NCI-H2196 (cell line): ENCODE data around the gene AP2A2.
"Not testable (repeated sequence)": the region's sequence is repeated elsewhere in the genome, so short reads cannot be mapped to it uniquely, and the experiment has no call there.

Source experiments
- DNase-seq: peaks from one replicate; lab custom pipeline; 2025; ENCODE audit not compliant: unreplicated experiment; lab: John Stamatoyannopoulos, UW

The AP2A2 gene

GRCh38 chr11:972523-973211 lies 47.0 kb downstream of the AP2A2 start:
- no peak for DNase-seq

GRCh38 chr11:973237-973636 lies 47.6 kb downstream of the AP2A2 start:
- no peak for DNase-seq

- not testable (repeated sequence) for DNase-seq
Measured at GRCh38 chr11:975376-975775, 49.7 kb downstream of the AP2A2 start.

DNA sequence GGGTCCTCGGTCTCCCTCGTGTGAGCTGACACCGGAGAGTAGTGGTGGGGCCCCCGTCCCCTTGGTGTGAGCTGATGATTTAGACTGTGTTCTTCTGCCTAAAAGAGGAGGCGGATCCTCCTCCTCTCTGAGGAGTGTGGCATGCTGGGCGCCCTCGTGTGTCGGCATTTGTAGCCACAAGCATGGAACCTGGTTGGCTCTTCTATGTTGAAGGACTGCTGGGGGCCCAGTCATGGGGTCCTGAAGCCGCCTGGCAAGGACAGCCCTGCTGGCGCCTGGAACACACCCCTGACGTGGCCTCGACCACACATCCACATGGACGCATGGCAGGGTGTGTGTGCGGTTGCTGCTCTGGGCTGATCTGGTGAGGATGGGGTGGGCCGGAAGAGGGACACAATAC lies 50.2 kb downstream of the AP2A2 start:
- no peak for DNase-seq

GRCh38 chr11:976431-977160 lies 50.9 kb downstream of the AP2A2 start:
- DNase-seq: peak; percentile 7

DNA sequence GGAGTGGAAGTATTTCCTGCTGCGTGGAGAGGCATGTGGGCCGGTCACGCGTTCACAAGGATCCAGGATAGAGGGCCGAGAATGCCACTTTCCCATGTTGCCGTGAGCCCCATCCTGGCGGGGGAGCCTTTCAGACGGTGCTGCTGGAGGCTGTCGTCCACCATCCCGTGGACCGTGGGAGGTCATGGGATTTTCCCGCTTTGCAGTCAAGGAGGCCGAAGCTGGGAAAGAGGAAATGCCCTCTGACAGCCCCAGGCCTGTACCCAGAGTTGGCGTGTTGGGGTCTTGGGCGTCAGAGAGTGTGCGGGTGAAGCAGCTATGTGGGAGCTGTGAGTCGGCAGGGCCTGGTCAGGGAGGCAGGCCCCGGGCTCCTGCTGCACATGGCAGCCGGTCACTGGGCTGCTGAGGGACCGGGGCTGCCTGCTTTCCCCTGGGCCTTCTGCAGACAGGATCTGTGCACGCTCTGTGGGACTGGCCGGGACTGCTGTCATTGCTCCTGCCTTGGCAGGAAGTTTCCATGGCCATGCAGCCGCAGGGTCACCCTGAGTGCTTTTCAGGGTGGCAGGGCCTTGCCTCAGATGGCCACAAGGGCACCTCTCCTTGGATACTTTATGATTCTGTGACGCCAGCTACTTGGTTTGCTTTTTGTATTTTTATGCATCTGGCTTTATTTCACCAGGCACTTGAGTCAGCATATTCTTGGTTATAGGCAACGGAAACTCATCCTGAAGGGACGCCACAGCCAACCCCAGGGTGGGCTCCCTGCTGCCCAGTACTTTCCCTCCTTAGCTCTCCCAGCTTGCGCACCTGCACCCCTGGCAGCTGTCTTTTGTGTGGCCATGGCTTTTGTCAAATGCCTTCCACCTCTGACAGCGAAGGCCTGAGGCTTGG lies 52.4 kb downstream of the AP2A2 start:
- no peak for DNase-seq

DNA sequence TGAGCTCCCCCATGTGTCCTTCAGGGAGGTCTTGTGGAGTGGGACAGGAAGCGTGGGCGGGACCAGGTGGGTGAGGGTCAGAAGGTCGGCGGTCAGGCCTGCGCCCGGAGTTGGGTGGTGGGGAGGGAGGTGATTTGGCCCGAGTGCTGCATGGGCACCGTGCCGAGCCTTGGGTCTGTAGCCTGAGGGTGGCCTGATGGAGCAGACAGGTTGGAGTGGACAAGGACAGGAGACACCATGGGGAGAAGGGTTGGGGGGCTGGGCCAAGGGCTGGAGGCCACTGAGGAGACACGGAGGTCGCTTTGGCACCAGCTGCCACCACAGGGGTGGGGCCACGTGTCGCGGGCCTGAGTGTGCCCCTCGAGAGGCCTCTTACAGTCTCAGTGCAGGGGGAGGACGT lies 53.1 kb downstream of the AP2A2 start:
- DNase-seq: no peak

DNA sequence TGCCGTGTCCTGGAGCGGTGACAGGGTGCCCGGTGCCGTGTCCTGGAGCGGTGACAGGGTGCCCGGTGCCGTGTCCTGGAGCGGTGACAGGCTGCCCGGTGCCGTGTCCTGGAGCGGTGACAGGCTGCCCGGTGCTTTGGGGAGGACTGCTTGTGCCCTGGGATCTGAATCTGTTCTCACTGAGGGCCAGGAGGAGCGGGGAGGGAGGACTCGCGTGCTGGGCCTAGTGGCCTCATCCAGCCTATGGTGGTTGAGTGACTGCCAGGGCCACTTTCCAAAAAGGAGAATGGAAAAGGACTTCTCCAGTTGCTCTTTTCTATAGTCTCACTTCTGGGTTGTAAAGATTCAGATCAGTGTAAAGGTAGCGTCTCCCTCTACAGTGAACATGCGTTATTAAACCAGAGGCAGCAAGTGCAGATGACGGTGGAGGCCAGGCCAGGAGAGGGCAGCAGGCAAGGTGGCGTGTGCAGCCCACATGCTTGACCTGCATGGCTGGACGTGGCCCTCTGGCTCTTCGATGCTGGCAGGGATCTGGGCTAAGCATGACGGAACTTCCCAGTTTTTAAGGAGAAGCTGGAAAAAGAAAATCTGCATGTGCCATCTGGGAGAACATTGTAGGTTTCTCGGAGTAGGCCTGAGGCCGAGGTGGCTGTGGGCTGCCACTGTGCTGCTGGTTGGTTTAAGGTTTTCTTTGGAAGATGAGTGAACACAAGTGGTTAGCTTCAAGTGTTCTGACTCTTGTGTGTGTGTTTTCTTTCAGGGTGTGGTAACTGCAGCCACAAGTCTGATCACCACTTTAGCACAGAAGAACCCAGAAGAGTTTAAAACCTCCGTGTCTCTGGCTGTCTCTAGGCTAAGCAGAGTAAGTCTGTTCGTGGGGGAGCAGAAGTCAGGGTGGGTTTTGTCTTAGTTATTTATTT lies 55.0 kb downstream of the AP2A2 start:
- DNase-seq: no peak

- no peak for DNase-seq
Measured at GRCh38 chr11:981764-982163, 56.1 kb downstream of the AP2A2 start.

- no peak for DNase-seq
Measured at GRCh38 chr11:984546-984945, 58.9 kb downstream of the AP2A2 start.

- no peak for DNase-seq
Measured at GRCh38 chr11:985406-985805, 59.7 kb downstream of the AP2A2 start.

- DNase-seq: no peak
Measured at GRCh38 chr11:985848-986247, 60.2 kb downstream of the AP2A2 start.

GRCh38 chr11:986270-986951 lies 60.7 kb downstream of the AP2A2 start:
- no peak for DNase-seq

DNA sequence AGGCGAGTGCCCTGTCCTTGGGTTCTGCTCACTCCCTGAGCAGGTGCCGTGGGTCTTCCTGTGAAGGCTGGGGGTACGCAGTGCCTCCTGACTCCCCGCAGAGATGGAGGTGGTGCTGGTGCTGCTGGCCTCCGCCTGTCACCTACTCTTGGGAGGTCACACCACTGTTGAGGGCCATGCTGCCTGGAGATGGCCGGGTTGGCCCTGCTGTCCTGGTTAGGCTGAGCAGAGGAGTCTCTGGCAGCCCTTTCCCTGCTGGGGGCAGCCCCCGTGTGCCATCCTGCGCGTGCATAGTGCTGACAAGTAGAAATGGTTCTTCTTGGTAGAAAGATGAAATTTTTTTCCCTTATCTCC lies 61.3 kb downstream of the AP2A2 start:
- no peak for DNase-seq

DNA sequence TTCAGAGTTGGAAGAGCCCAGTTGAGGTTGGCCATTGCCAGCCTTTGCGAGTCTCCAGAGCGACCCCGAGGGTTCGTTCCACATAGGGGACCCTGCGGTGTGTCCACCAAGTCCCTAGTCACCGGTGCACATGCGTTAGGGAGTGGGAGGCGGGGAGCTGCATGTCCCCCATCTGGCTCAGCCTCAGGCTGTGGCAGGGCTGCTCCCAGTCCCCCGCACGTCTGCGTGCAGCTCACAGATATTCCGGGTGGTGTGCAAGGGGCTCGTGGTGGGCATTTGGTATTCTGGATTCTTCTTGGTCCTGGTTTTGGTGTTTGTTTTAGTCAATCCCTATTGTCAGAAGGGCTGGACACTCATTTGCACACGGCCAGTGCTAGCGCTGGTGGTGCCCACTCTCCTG lies 62.0 kb downstream of the AP2A2 start:
- DNase-seq: no peak

DNA sequence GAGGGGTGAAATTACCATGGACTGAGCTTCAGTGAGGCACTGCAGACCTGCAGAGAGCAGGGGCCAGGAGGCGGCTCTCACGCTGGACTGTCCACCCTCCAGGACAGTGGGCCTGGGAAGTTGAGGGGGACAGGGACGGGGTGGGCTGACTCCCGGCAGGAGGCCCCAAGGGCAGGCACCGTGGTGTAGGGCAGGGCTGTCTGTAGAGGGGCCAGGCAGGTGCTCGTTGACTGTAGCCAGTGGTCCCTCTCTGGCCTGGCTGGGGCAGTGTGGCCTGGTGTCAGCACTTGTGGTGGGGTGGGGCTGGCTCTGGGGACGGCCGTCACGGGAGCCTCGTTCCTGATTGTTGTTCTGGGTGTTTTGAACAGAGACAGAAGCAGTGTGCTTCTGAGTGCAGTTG lies 64.4 kb downstream of the AP2A2 start:
- DNase-seq: no peak

DNA sequence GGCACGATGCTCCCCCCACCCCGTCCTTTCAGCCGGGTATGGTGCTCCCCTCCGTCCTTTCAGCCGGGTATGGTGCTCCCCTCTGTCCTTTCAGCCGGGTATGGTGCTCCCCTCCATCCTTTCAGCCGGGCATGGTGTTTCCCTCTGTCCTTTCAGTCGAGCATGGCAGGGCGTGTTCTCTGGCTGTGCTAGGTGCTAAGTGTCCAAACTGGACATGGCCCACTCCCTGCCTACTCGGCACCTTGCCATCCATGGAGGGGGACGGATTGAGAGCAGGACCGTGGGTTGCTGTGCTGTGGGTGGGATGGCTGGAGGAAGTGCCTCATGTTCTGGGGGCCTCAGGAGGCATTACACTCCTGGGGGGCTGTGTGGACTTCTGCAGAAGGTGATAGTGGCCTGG lies 65.4 kb downstream of the AP2A2 start:
- DNase-seq: no peak

- no peak for DNase-seq
Measured at GRCh38 chr11:991711-992307, 66.1 kb downstream of the AP2A2 start.

GRCh38 chr11:992577-992976 lies 66.9 kb downstream of the AP2A2 start:
- no peak for DNase-seq

DNA sequence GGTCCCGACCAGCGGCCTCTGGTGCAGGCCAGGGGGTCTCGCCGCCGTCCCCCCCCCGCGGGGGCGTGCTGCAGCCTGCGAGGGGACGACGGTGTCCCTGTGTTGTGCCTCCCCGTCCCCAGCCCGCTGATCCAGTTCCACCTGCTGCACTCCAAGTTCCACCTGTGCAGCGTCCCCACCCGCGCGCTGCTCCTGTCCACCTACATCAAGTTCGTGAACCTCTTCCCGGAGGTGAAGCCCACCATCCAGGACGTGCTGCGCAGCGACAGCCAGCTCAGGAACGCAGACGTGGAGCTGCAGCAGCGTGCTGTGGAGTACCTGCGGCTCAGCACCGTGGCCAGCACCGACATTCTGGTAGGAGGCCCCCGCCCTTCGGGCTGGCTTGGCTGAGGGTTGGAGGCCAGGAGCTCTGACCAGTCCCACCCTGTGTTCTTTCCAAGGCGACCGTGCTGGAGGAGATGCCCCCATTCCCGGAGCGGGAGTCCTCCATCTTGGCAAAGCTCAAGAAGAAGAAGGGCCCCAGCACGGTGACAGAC lies 68.0 kb downstream of the AP2A2 start:
- DNase-seq: no peak
